Small intestine (tissue), 7 donors: ENCODE results near the gene DNMT3A. TPM values are rescaled to one million over a fixed set of nuclear protein-coding genes. Genes with fewer than 3 reads are reported as not detected.

Experiments used
- DNase-seq, 2 donors: peaks; one replicate each; pipeline versions ENCODE4 v3.0.0 to v3.0.0-alpha.2; 2013
- FAIRE-seq: peaks from 2 replicates; lab custom pipeline; 2012; peaks lifted over from hg19 to GRCh38; lab: Jason Lieb, UNC
- H3K27ac ChIP-seq, 3 donors: one replicate each; pipeline ENCODE4 v1.5.1; 2013; ENCODE audit warnings: low read length in 2 of 3, mild to moderate bottlenecking in 2 of 3, control low read depth in 1 of 3, inconsistent platforms in 1 of 3, low read depth in 1 of 3, moderate library complexity in 1 of 3
- H3K27me3 ChIP-seq, 3 donors: one replicate each; pipeline ENCODE4 v1.6.1; 2013; ENCODE audit warnings: low read length in 3 of 3, inconsistent platforms in 1 of 3; ENCODE audit not compliant: control insufficient read depth in 3 of 3, insufficient read depth in 3 of 3
- H3K36me3 ChIP-seq, 3 donors: one replicate each; pipeline ENCODE4 v1.6.1; 2013; ENCODE audit warnings: low read length in 3 of 3, inconsistent platforms in 1 of 3, low read depth in 1 of 3, mild to moderate bottlenecking in 1 of 3, moderate library complexity in 1 of 3; ENCODE audit not compliant: control insufficient read depth in 3 of 3, insufficient read depth in 2 of 3
- H3K4me1 ChIP-seq, 3 donors: one replicate each; pipeline ENCODE4 v1.6.1; 2013; ENCODE audit warnings: low read length in 2 of 3, inconsistent platforms in 1 of 3, low read depth in 1 of 3, mild to moderate bottlenecking in 1 of 3, moderate library complexity in 1 of 3; ENCODE audit not compliant: control insufficient read depth in 3 of 3, insufficient read depth in 2 of 3
- H3K4me3 ChIP-seq, 3 donors: one replicate each; pipeline ENCODE4 v1.5.1; 2013; ENCODE audit warnings: low read length in 3 of 3, control low read depth in 1 of 3, inconsistent platforms in 1 of 3, low read depth in 1 of 3, mild to moderate bottlenecking in 1 of 3, moderate library complexity in 1 of 3
- H3K9me3 ChIP-seq, 2 donors: one replicate each; pipeline ENCODE4 v1.6.1; 2013; ENCODE audit warnings: low read depth in 1 of 2, low read length in 1 of 2; ENCODE audit not compliant: control insufficient read depth in 2 of 2, insufficient read depth in 1 of 2
- WGBS, 3 donors: extraction: QIAGEN DNeasy Blood & Tissue Kit; methylation state at CpG; one replicate each; pipeline ENCODE4 v1.1.7; 2013; 5-methylcytosine and 5-hydroxymethylcytosine counted together
- polyA plus RNA-seq, 4 donors: library from polyadenylated mRNA; stranded (reverse) in 3 of 4; unstranded in 1 of 4; fragments of 200-250 nt in 3 of 4; fragments of 120-200 nt in 1 of 4; gene quantifications; one replicate each; pipeline versions ENCODE4 v1.2.1 to v1.2.3, GENCODE V29; 2013
- donor health status: healthy with polysubstance abuse.
- donor health status: control.
- donor health status: control.
- donor health status: Bipolar disorder and iron deficiency.
- donor health status: healthy.

DNMT3A gene
- polyA plus RNA-seq, 4 donors = 3.4 to 51.2 (median 9.7) TPM

DNA sequence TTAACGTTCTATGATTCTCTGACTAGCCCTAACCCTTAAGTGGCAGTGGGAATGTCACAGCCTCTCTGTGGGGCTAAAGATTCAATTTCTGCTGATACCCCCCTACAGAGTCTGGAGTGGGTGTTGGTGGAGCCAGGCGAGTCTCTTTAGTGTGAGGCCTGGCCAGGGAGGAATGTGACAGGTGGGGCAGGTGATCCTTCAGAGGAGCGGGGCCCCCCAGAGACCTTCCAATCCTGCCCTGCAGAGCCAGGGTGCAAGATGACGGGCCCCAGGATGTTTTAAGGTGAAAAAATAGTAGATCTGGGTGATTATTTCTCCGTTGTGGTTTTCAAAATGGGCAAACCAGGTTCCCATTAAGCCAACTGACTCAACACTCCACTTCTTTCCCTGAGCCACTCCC is 28.2 kb upstream of the DNMT3A start:
- no peak overlapping the region for H3K4me3 ChIP-seq
- no peak overlapping the region for H3K27ac ChIP-seq
- H3K27me3 ChIP-seq = no peaks in the 10 kb centered on the region
- peaks cover 0 to 3% (median 0%) of the 10 kb centered on the region in 3 donors for H3K36me3 ChIP-seq
- H3K9me3 ChIP-seq = no peaks in the 10 kb centered on the region
- 79 to 84% (median 83%) methylated on average over 5 of the region's 5 CpGs for WGBS, 3 donors
- no peak for DNase-seq
- no peak for FAIRE-seq
- H3K4me1 ChIP-seq = peaks cover 0 to 38% (median 0%) of the 10 kb centered on the region in 3 donors

DNA sequence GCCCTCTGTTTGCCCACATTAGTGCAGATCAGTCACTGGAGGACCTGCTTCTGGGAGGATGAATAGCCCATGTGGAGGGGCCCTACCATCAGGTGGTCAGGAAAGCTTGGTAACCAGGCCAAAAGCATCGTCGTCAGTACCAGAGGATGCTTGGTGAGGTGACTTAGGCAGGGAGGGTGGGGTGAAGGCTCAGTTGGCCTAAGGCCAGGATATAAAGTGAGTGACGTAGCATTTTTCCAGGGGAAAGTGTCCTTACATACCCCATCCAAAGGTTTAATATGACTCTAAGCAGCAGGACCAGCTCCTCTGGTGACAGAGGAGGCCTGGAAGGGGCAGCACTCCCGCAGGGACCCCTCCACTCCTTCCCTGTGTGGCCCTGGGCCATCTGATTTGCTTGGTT is 27.7 kb upstream of the DNMT3A start:
- 71 to 84% (median 78%) methylated on average over 4 of the region's 4 CpGs for WGBS, 3 donors
- Histone ChIP-seq H3K27ac (no peak overlapping the region), H3K36me3 (peaks cover 0 to 3% (median 0%) of the 10 kb centered on the region in 3 donors), H3K27me3 (no peaks in the 10 kb centered on the region), H3K9me3 (no peaks in the 10 kb centered on the region), H3K4me3 (no peak overlapping the region), H3K4me1 (peaks cover 0 to 38% (median 0%) of the 10 kb centered on the region in 3 donors)
- FAIRE-seq = no peak
- no peak for DNase-seq

DNA sequence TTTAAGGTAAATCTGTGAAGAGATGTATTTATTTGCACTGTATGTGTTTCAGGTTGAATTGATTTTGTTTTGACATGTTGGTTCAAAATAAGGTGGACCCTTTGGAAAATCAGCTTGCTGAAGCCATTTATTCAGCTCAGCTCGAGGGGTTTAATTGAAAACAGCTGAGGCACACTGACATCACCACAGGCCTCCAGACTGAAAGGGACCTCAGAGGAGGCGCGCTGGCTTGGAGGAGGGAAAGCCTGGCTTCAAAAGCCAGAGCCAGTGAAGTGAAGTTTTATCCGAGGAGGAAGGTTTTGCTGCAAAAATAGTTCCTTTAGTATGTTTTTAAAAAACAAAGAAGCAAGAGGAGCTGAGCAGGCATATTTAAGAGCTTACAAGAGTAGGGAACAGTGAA is 26.9 kb upstream of the DNMT3A start:
- FAIRE-seq (no peak), DNase-seq (no peak)
- no peaks in the 10 kb centered on the region for H3K27me3 ChIP-seq
- H3K4me1 ChIP-seq = peaks cover 0 to 38% (median 0%) of the 10 kb centered on the region in 3 donors
- WGBS, 3 donors = 77 to 90% (median 81%) methylated on average over 4 of the region's 4 CpGs
- H3K9me3 ChIP-seq = no peaks in the 10 kb centered on the region
- no peaks in the 10 kb centered on the region for H3K36me3 ChIP-seq
- H3K4me3 ChIP-seq = no peak overlapping the region
- H3K27ac ChIP-seq = no peak overlapping the region

DNA sequence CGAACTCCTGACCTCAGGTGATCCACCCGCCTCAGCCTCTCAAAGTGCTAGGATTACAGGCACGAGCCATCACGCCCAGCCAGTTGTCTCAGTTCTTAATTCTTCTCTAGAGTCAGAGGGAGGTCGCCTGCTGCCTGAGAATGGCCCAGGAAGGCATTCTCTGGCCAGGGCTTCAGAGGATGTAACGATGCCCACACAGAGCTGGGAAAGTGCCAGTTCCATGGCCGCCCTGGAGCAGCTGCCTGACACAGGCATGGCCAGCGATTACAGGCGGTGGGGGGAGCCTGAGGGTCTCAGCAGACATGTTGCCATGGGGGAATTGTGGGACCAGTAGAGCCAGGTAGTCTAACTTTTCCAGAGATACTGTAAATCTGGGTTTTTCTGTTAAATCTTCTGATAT is 25.6 kb upstream of the DNMT3A start:
- 90 to 92% (median 91%) methylated on average over 9 of the region's 9 CpGs for WGBS, 3 donors
- H3K4me3 ChIP-seq = no peak overlapping the region
- no peaks in the 10 kb centered on the region for H3K9me3 ChIP-seq
- FAIRE-seq = no peak
- no peak overlapping the region for H3K27ac ChIP-seq
- H3K27me3 ChIP-seq = no peaks in the 10 kb centered on the region
- no peak for DNase-seq
- H3K36me3 ChIP-seq = no peaks in the 10 kb centered on the region
- H3K4me1 ChIP-seq = peaks cover 0 to 27% (median 0%) of the 10 kb centered on the region in 3 donors

DNA sequence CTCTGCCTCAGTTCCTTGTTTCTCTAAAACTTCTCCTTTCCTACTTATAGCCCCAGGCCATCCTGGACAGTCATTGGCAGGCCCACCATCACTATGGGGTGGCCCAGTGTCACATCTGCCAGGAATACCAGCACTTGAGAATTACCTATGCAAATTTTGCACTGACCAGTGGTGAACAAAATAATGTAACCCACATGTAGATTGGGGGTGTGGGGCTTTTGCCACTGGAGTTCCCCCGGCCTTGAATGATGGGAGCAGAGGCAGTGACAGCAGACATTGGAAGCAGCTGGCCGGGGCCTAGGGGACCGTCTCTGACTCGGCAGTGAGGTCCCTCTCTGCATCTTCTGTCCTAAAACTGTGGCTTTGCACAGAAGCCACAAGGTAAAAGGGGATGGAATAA is 24.9 kb upstream of the DNMT3A start:
- no peak overlapping the region for H3K4me3 ChIP-seq
- FAIRE-seq (no peak), DNase-seq (no peak)
- H3K9me3 ChIP-seq = no peaks in the 10 kb centered on the region
- WGBS, 3 donors = 88 to 93% (median 92%) methylated on average over 4 of the region's 4 CpGs
- no peak overlapping the region for H3K27ac ChIP-seq
- H3K27me3 ChIP-seq = no peaks in the 10 kb centered on the region
- peaks cover 0 to 22% (median 0%) of the 10 kb centered on the region in 3 donors for H3K4me1 ChIP-seq
- no peaks in the 10 kb centered on the region for H3K36me3 ChIP-seq

DNA sequence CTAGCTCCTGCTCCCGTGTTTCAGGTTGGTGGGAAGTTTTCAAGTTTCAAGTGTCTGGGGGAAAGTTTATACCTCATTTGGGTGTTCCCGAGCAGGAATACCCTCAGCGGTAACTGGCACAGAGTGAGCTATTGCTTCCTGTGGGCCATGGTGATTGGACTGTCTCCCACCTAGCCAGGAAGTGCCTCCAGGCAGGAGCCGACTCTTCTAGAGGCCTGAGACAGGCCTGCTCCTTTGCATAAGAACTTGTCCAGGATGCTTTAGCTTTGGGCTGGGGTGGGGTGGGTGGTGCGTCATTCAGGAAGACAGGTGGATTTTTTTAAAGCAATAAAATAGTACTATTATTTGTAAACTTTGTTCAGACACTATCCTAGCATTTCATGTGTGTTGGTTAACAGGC is 23.5 kb upstream of the DNMT3A start:
- Histone ChIP-seq H3K9me3 (no peaks in the 10 kb centered on the region), H3K27me3 (no peaks in the 10 kb centered on the region), H3K4me1 (peaks cover 0 to 16% (median 0%) of the 10 kb centered on the region in 3 donors), H3K4me3 (no peak overlapping the region), H3K36me3 (no peaks in the 10 kb centered on the region), H3K27ac (no peak overlapping the region)
- FAIRE-seq (no peak), DNase-seq (no peak)
- WGBS, 3 donors = 54 to 57% (median 56%) methylated on average over 5 of the region's 5 CpGs

DNA sequence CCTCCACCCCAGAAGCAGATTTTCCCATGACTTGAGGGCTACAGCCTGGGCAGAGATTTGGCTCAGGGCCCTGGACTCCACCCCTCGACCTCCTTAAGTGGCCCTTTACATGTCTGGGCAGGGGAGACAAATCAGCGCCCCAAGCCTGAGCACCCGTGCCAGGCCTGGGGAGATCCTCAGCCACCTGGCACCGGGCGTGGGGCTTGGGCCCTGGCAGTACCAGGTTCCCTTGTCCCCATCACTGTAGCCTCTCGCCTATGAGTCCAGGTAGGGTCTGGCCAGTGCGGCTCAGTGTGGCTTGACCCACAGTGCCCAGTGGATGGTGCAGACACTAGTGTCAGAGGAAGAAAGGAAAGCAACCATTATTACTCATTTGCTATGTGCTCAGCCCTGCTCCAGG is 22.0 kb upstream of the DNMT3A start:
- Histone ChIP-seq H3K9me3 (no peaks in the 10 kb centered on the region), H3K36me3 (no peaks in the 10 kb centered on the region), H3K27me3 (no peaks in the 10 kb centered on the region), H3K27ac (no peak overlapping the region), H3K4me3 (no peak overlapping the region), H3K4me1 (peaks cover 0 to 9% (median 0%) of the 10 kb centered on the region in 3 donors)
- 80 to 89% (median 88%) methylated on average over 7 of the region's 7 CpGs for WGBS, 3 donors
- DNase-seq (no peak), FAIRE-seq (no peak)

DNA sequence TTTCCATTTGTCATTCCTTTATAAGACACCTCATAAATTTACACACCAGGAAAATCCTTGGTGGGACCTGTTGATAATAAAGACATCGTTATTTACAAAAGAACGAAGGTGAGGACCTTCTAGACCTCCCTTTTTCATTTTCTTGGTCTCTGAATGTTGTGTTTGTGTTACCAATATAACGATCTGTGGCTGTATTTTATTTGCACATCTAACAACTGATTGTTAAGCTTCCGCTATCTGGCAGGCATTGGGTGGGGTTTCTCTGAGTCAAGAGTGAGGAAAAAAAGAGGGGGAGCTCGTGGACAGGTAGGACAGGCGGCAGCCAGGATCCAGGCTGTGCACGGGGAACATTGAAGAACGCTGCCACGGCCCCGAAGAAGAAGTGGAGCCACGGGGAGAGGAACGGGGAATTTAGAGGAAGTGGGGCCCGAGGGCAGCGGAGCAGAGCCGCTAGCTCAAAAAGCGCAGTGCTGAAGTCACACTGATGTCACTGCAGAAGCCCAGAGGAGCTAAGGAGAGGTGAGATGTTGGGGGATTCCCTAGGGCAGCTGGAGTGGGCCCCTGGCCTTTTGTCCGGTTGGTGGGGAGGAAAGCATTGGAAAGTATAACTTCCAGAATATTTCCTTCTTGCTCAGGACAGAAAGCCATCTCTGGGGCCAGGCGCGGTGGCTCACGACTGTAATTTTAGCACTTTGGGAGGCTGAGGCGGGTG is 20.9 kb upstream of the DNMT3A start:
- FAIRE-seq = no peak
- WGBS, 3 donors = 8 to 22% (median 17%) methylated on average over 21 of the region's 21 CpGs
- Histone ChIP-seq H3K36me3 (no peaks in the 10 kb centered on the region), H3K27ac (peak overlapping the region; percentile 35 to 94 (median 64)), H3K4me3 (peak overlapping the region; percentile 34 to 50 (median 48)), H3K4me1 (peaks cover 0 to 9% (median 0%) of the 10 kb centered on the region in 3 donors), H3K9me3 (peaks cover 0 to 5% of the 10 kb centered on the region in 2 donors), H3K27me3 (no peaks in the 10 kb centered on the region)
- peak; percentile 51 to 75 for DNase-seq
